ENCODE data around the gene VAV3. TPM values are rescaled to one million over a fixed set of nuclear protein-coding genes. Genes with fewer than 3 reads are reported as not detected.

VAV3 gene
- polyA plus RNA-seq, 1 of the 3 experiments (the other 2 are of a cell fraction), result not detected

GRCh38 chr1:107530543-107530942, 434.4 kb downstream of the VAV3 start:
- CTCF ChIA-PET, result interaction anchor here (0.9 to 5.0 kb wide), 22 partner anchors 8 to 386 kb away, joined by 3 to 36 read pairs (median 6); no protein-coding TSS in a partner anchor
- Histone ChIP-seq H4K20me1 (ENCODE audit: insufficient read depth) (no peaks in the 10 kb centered on the region), H3K9me3 (no peaks in the 10 kb centered on the region), H3K27ac (ENCODE audit: low read depth in 2 of 2, low read length in 1 of 2) (no peak overlapping the region), H3K36me3 (replicated peaks in 1 of 2; ENCODE audit: control insufficient read depth in 1 of 2, insufficient read depth in 2 of 2, low read length in 1 of 2) (no peaks in the 10 kb centered on the region), H3K4me3 (ENCODE audit: low read depth in 2 of 2, low read length in 1 of 2) (no peak overlapping the region), H3K9ac (no peak overlapping the region), H3K4me2 (no peak overlapping the region), H2AFZ (ENCODE audit: low read depth) (no peak overlapping the region), H3K9me2 (no peaks in the 10 kb centered on the region), H3F3A (replicated peaks; ENCODE audit: insufficient read depth) (no peaks in the 10 kb centered on the region), H3K79me2 (ENCODE audit: insufficient read depth) (no peaks in the 10 kb centered on the region), H3K27me3 (ENCODE audit: insufficient read depth) (no peaks in the 10 kb centered on the region), H3K4me1 (ENCODE audit: control insufficient read depth in 1 of 2, insufficient read depth in 2 of 2, low read depth in 1 of 2, low read length in 1 of 2) (peaks cover 0 to 14% of the 10 kb centered on the region in 2 experiments; a peak in 2 of 4 replicates)
- POLR2A ChIA-PET, result no interaction called here
- no peak for DNase-seq
- 49% methylated on average over 6 of the region's 6 CpGs for WGBS (ENCODE audit: low lambda C conversion rate)
- no peak for TF ChIP-seq CHD2 (IDR thresholded peaks at IDR 0.05; ENCODE audit: low read length, partially characterized antibody)
- TF ChIP-seq NFIC (IDR thresholded peaks at IDR 0.05; ENCODE audit: borderline replicate concordance), result no peak
- no peak for TF ChIP-seq EZH2phosphoT487 (IDR thresholded peaks at IDR 0.05; ENCODE audit: borderline replicate concordance, low read depth)
- no peak for TF ChIP-seq EP300 (IDR thresholded peaks at IDR 0.05; ENCODE audit: borderline replicate concordance in 1 of 2, low read depth in 1 of 2, low read length in 1 of 2)
- no peak for TF ChIP-seq FOXM1 (IDR thresholded peaks at IDR 0.05; ENCODE audit: low read depth)
- TF ChIP-seq MXI1 (IDR thresholded peaks at IDR 0.05; ENCODE audit: low read depth, low read length), result no peak
- no peak for TF ChIP-seq REST (IDR thresholded peaks at IDR 0.05; ENCODE audit: low read depth, low read length)
- TF ChIP-seq TEAD4 (IDR thresholded peaks at IDR 0.05; ENCODE audit: borderline replicate concordance, insufficient read depth), result no peak
- TF ChIP-seq POLR2AphosphoS5 (IDR thresholded peaks at IDR 0.05; ENCODE audit: low read depth, low read length), result no peak
- no peak for TF ChIP-seq TAF1 (IDR thresholded peaks at IDR 0.05; ENCODE audit: borderline replicate concordance, low read depth, low read length)
- no peak for TF ChIP-seq NRF1 (IDR thresholded peaks at IDR 0.05; ENCODE audit: low read depth, low read length)
- no peak for TF ChIP-seq JUND (IDR thresholded peaks at IDR 0.05)
- TF ChIP-seq GABPA (IDR thresholded peaks at IDR 0.05; ENCODE audit: low read depth), result no peak
- no peak for TF ChIP-seq RFX5 (IDR thresholded peaks at IDR 0.05; ENCODE audit: low read length)

- H3K27me3 ChIP-seq (ENCODE audit: insufficient read depth), result no peaks in the 10 kb centered on the region
- no peaks in the 10 kb centered on the region for H3K36me3 ChIP-seq (replicated peaks in 1 of 2; ENCODE audit: control insufficient read depth in 1 of 2, insufficient read depth in 2 of 2, low read length in 1 of 2)
- H4K20me1 ChIP-seq (ENCODE audit: insufficient read depth), result no peaks in the 10 kb centered on the region
- WGBS (ENCODE audit: low lambda C conversion rate), result 27% methylated on average over 6 of the region's 6 CpGs
- H3K4me3 ChIP-seq (ENCODE audit: low read depth in 2 of 2, low read length in 1 of 2), result no peak overlapping the region
- POLR2A ChIA-PET, result no interaction called here
- H3K9ac ChIP-seq, result no peak overlapping the region
- no peaks in the 10 kb centered on the region for H3K9me3 ChIP-seq
- peak; percentile 67 for DNase-seq
- TF ChIP-seq RCOR1 (IDR thresholded peaks at IDR 0.05; ENCODE audit: low read length) (0 out of 2 replicates have a peak, but pooled peaks have one; percentile 14), GATA2 (CRISPR knock-in tag; IDR thresholded peaks at IDR 0.05) (peak; percentile 18; the same call in 1 of the 2 replicates), CHD2 (IDR thresholded peaks at IDR 0.05; ENCODE audit: low read length, partially characterized antibody) (no peak), ELF1 (IDR thresholded peaks at IDR 0.05) (no peak), SMC3 (IDR thresholded peaks at IDR 0.05; ENCODE audit: low read depth, low read length) (peak; percentile 68; the same call in 1 of the 2 replicates), RAD21 (IDR thresholded peaks at IDR 0.05; ENCODE audit: low read length) (peak; percentile 93), CTCF (IDR thresholded peaks at IDR 0.05) (peak; percentile 73)
- no peak overlapping the region for H3K4me2 ChIP-seq
- no peaks in the 10 kb centered on the region for H3K79me2 ChIP-seq (ENCODE audit: insufficient read depth)
- no peaks in the 10 kb centered on the region for H3F3A ChIP-seq (replicated peaks; ENCODE audit: insufficient read depth)
- CTCF ChIA-PET, result interaction anchor here (0.6 to 5.0 kb wide), 68 partner anchors 9 to 1237 kb away, joined by 3 to 36 read pairs (median 4); no protein-coding TSS in a partner anchor
- no peak overlapping the region for H2AFZ ChIP-seq (ENCODE audit: low read depth)
- no peaks in the 10 kb centered on the region for H3K9me2 ChIP-seq
- no peak overlapping the region for H3K27ac ChIP-seq (ENCODE audit: low read depth in 2 of 2, low read length in 1 of 2)
- H3K4me1 ChIP-seq (ENCODE audit: control insufficient read depth in 1 of 2, insufficient read depth in 2 of 2, low read depth in 1 of 2, low read length in 1 of 2), result peaks cover 0 to 7% of the 10 kb centered on the region in 2 experiments; a peak in 1 of 4 replicates
Measured at GRCh38 chr1:107529511-107530149, 435.4 kb downstream of the VAV3 start.
